HCT116 (cell line): ENCODE data around the gene MMADHC. TPM values are rescaled to one million over a fixed set of nuclear protein-coding genes. Genes with fewer than 3 reads are reported as not detected.

Source experiments
- ATAC-seq: fragments of 200-7000 bp; cut with Tn5 transposase; 2 replicates; pipeline ENCODE4 v1.9.1; 2020; ENCODE audit warnings: mild to moderate bottlenecking, moderate library complexity
- BruUV-seq: library from RNA; stranded (reverse); fragments of 400-500 nt; replicated peaks from 2 replicates; lab custom pipeline; 2021; lab: Mats Ljungman, UMichigan
- CTCF ChIA-PET: fragments of 300-600 bp; sonication (Branson Sonifier 250); formaldehyde crosslinking; loops from one replicate; lab custom pipeline; 2021; ENCODE audit warnings: antibody characterized with exemption; lab: Charles Lee
- POLR2A ChIA-PET: fragments of 300-600, 350-600 bp; sonication (Branson Sonifier 250); formaldehyde crosslinking; loops from one replicate; lab custom pipeline; 2021; ENCODE audit warnings: antibody characterized with exemption; lab: Charles Lee
- RAD21 ChIA-PET, 2 experiments: fragments of 300-600 bp; sonication (Branson Sonifier 250); formaldehyde crosslinking; loops; one replicate each; lab custom pipeline; 2023; ENCODE audit warnings: low total read pairs in 2 of 2; ENCODE audit not compliant: uncharacterized antibody in 2 of 2, unreplicated experiment in 2 of 2, low non-redundant PET in 1 of 2; lab: Charles Lee
- DNase-seq: peaks from one replicate; pipeline ENCODE4 v3.0.0-alpha.2; 2010; ENCODE audit warnings: low read depth, low spot score
- H2AFZ ChIP-seq: fragments of 200-600 bp; shearing (Covaris generic), sonication (generic); 2 replicates; pipeline ENCODE4 v1.6.1; 2017; ENCODE audit warnings: low read depth, mixed run types, mixed read lengths, antibody characterized with exemption, low read length; ENCODE audit not compliant: poor library complexity, severe bottlenecking
- H3K27ac ChIP-seq: 2 replicates; pipeline ENCODE4 v1.5.1; 2012; ENCODE audit warnings: low read depth, low read length
- H3K27me3 ChIP-seq: fragments of 200-600 bp; sonication (generic); 2 replicates; pipeline ENCODE4 v1.6.1; 2016; ENCODE audit warnings: mixed run types, low read length, mixed read lengths; ENCODE audit not compliant: insufficient read depth
- H3K36me3 ChIP-seq, 2 experiments: fragments of 200-500 bp in 1 of 2; fragments of 200-600 bp in 1 of 2; sonication (Bioruptor generic) in 1 of 2; sonication (generic) in 1 of 2; 2 replicates each; pipeline versions ENCODE4 v1.5.1 to v1.6.1; 2014 to 2016; ENCODE audit warnings: low read length in 2 of 2, inconsistent platforms in 1 of 2, mixed read lengths in 1 of 2, mixed run types in 1 of 2; ENCODE audit not compliant: insufficient read depth in 2 of 2, control insufficient read depth in 1 of 2
- H3K4me1 ChIP-seq, 2 experiments: fragments of 200-600 bp in 1 of 2; sonication (generic) in 1 of 2; 2 replicates each; pipeline versions ENCODE4 v1.5.1 to v1.6.1; 2012 to 2017; ENCODE audit warnings: low read length in 2 of 2, inconsistent platforms in 1 of 2, mild to moderate bottlenecking in 1 of 2, mixed read lengths in 1 of 2, mixed run types in 1 of 2, moderate library complexity in 1 of 2; ENCODE audit not compliant: insufficient read depth in 2 of 2, control insufficient read depth in 1 of 2
- H3K4me2 ChIP-seq: fragments of 200-600 bp; sonication (generic); 2 replicates; pipeline ENCODE4 v1.6.1; 2017; ENCODE audit warnings: mixed run types, low read length, mixed read lengths
- H3K4me3 ChIP-seq, 2 experiments: fragments of 200-600 bp in 1 of 2; sonication (generic) in 1 of 2; replicated peaks in 1 of 2; 2 replicates each; pipeline ENCODE4 v1.5.1; 2011 to 2016; ENCODE audit warnings: low read length in 2 of 2, control low read depth in 1 of 2, low read depth in 1 of 2, mild to moderate bottlenecking in 1 of 2, mixed read lengths in 1 of 2, mixed run types in 1 of 2
- H3K79me2 ChIP-seq: fragments of 200-600 bp; sonication (generic); 2 replicates; pipeline ENCODE4 v1.6.1; 2017; ENCODE audit warnings: mild to moderate bottlenecking, mixed run types, low read length, moderate library complexity, mixed read lengths; ENCODE audit not compliant: insufficient read depth
- H3K9ac ChIP-seq: fragments of 200-600 bp; sonication (generic); 2 replicates; pipeline ENCODE4 v1.6.1; 2016; ENCODE audit warnings: low read length, mixed read lengths
- H3K9me2 ChIP-seq: fragments of 200-600 bp; sonication (generic), shearing (Covaris generic); 2 replicates; pipeline ENCODE4 v1.6.1; 2017; ENCODE audit warnings: mixed run types, mild to moderate bottlenecking, moderate library complexity; ENCODE audit not compliant: insufficient read depth
- H3K9me3 ChIP-seq, 2 experiments: fragments of 200-500 bp in 1 of 2; fragments of 200-600 bp in 1 of 2; sonication (Bioruptor generic) in 1 of 2; sonication (generic) in 1 of 2; 2 replicates each; pipeline ENCODE4 v1.6.1; 2014 to 2017; ENCODE audit warnings: low read length in 2 of 2, mixed read lengths in 2 of 2, inconsistent platforms in 1 of 2, low read depth in 1 of 2, mild to moderate bottlenecking in 1 of 2, mixed run types in 1 of 2, moderate library complexity in 1 of 2; ENCODE audit not compliant: control insufficient read depth in 1 of 2, insufficient read depth in 1 of 2
- H4K20me1 ChIP-seq: fragments of 200-600 bp; sonication (generic), shearing (Covaris generic); 2 replicates; pipeline ENCODE4 v1.6.1; 2017; ENCODE audit warnings: mixed run types, mild to moderate bottlenecking, moderate library complexity; ENCODE audit not compliant: insufficient read depth
- EGR1 ChIP-seq: IDR thresholded peaks from 2 replicates; pipeline ENCODE4 v1.6.1; 2012; ENCODE audit warnings: low read depth
- ELF1 ChIP-seq: IDR thresholded peaks from 2 replicates; pipeline ENCODE4 v1.6.1; 2012; ENCODE audit warnings: low read depth, borderline replicate concordance
- EZH2 ChIP-seq: fragments of 200-600 bp; sonication (generic); IDR thresholded peaks from 2 replicates; pipeline ENCODE4 v1.6.1; 2017; ENCODE audit warnings: antibody characterized with exemption, mixed run types
- FOSL1 ChIP-seq: IDR thresholded peaks from 2 replicates; pipeline ENCODE4 v1.6.1; 2012; ENCODE audit warnings: low read depth
- intact Hi-C: fragments of 100-400 bp; cut with micrococcal nuclease; formaldehyde crosslinking; loops from 2 replicates; pipeline ENCODE4 v1.10.0; 2022
- total RNA-seq: library from RNA; stranded (reverse); gene quantifications from one replicate; pipeline ENCODE4 v1.2.1, GENCODE V29; 2021; ENCODE audit not compliant: unreplicated experiment
- TF ChIP-seq, protein P1 (sequence below): IDR thresholded peaks from 2 replicates; pipeline ENCODE4 v1.6.1; 2011; ENCODE audit warnings: mild to moderate bottlenecking, low read length, moderate library complexity; ENCODE audit not compliant: insufficient replicate concordance; ENCODE audit errors: extremely low read depth
- TF ChIP-seq, protein P2 (sequence below): IDR thresholded peaks from 2 replicates; pipeline ENCODE4 v1.6.1; 2012
- TF ChIP-seq, protein P3 (sequence below): IDR thresholded peaks from 2 replicates; pipeline ENCODE4 v1.6.1; 2012

Gene MMADHC
- total RNA-seq, 1 experiment from 2014 or later = 135 TPM

DNA sequence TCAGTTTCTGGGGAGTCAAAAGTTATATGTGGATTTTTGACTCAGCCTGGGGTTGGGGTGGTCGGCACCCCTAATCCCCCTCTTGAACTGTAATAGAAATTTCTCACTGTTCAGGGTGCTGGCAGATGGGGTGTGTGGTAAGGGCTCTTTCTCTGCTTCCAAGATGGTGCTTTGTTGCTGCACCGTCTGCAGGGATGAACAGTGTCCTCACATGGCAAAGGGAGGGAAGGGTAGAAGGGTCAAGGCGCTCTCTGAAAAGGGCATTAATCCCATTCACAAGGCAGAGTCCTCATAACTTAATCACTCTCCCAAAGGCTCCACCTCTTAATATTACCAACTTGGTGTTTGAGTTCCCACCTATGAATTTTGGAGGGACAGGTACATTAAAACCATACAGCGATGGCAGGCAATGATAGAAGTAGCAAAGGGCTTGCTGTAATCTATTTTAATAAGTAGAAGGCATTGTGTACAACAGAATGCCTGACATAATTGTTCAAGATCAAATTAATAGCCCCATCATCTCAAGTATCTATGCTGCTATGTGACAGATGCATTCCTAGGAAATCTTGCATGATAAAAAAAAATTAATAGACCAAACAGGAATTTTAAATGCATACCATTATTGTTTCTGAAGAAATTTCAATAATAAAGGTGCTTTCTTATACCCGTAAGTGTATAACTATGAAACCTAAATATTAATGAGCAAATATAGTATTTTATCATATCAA lies 28.1 kb downstream of the MMADHC start:
- CTCF ChIA-PET = interaction anchor here (1.0 kb wide), 1 partner anchor 542 kb away, joined by 6 read pairs; no protein-coding TSS in a partner anchor
- no peaks in the 10 kb centered on the region for H3K79me2 ChIP-seq
- RAD21 ChIA-PET = no interaction called here
- TF ChIP-seq ELF1 = no peak
- TF ChIP-seq, protein P1, sequence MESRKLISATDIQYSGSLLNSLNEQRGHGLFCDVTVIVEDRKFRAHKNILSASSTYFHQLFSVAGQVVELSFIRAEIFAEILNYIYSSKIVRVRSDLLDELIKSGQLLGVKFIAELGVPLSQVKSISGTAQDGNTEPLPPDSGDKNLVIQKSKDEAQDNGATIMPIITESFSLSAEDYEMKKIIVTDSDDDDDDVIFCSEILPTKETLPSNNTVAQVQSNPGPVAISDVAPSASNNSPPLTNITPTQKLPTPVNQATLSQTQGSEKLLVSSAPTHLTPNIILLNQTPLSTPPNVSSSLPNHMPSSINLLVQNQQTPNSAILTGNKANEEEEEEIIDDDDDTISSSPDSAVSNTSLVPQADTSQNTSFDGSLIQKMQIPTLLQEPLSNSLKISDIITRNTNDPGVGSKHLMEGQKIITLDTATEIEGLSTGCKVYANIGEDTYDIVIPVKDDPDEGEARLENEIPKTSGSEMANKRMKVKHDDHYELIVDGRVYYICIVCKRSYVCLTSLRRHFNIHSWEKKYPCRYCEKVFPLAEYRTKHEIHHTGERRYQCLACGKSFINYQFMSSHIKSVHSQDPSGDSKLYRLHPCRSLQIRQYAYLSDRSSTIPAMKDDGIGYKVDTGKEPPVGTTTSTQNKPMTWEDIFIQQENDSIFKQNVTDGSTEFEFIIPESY = no peak
- no peak for TF ChIP-seq EZH2
- no peak for TF ChIP-seq EGR1
- TF ChIP-seq FOSL1 = no peak
- TF ChIP-seq, protein P2, sequence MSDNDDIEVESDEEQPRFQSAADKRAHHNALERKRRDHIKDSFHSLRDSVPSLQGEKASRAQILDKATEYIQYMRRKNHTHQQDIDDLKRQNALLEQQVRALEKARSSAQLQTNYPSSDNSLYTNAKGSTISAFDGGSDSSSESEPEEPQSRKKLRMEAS = no peak
- TF ChIP-seq, protein P3, sequence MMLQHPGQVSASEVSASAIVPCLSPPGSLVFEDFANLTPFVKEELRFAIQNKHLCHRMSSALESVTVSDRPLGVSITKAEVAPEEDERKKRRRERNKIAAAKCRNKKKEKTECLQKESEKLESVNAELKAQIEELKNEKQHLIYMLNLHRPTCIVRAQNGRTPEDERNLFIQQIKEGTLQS = no peak
- no peaks in the 10 kb centered on the region for H4K20me1 ChIP-seq
- H3K4me3 ChIP-seq = no peak overlapping the region
- no TSS peak for BruUV-seq
- no peaks in the 10 kb centered on the region for H3K27me3 ChIP-seq
- POLR2A ChIA-PET = no interaction called here
- no peak overlapping the region for H2AFZ ChIP-seq
- ATAC-seq = no peak
- no peak overlapping the region for H3K9ac ChIP-seq
- H3K4me2 ChIP-seq = no peak overlapping the region
- H3K36me3 ChIP-seq = no peaks in the 10 kb centered on the region
- H3K27ac ChIP-seq = no peak overlapping the region
- intact Hi-C loops = loop anchor here (2.0 to 5.0 kb wide), 2 partner anchors 232 to 247 kb away; no protein-coding TSS in a partner anchor
- no peaks in the 10 kb centered on the region for H3K9me2 ChIP-seq
- no peaks in the 10 kb centered on the region for H3K9me3 ChIP-seq
- H3K4me1 ChIP-seq = no peaks in the 10 kb centered on the region
- DNase-seq = no peak
